Fibroblast of lung (primary cell): ENCODE results near the gene SALL3.

ENCODE experiments used
- CTCF ChIP-seq, 2 donors: IDR thresholded peaks in 1 of 2; conservative IDR thresholded peaks in 1 of 2; 1 replicate in 1 of 2; 2 replicates in 1 of 2; pipeline ENCODE4 v1.5.1; 2011 to 2012; ENCODE audit warnings: low read length in 2 of 2, control low read depth in 1 of 2, inconsistent platforms in 1 of 2, low read depth in 1 of 2, mild to moderate bottlenecking in 1 of 2
- EZH2 ChIP-seq: IDR thresholded peaks from 2 replicates; pipeline ENCODE4 v1.5.1; 2012; ENCODE audit warnings: low read length, control low read depth, mild to moderate bottlenecking; ENCODE audit errors: missing control alignments

- TF ChIP-seq CTCF (conservative IDR thresholded peaks at IDR 0.05 in 1 of 2, IDR thresholded peaks at IDR 0.05 in 1 of 2; ENCODE audit: low read depth in 1 of 2, low read length in 2 of 2) (no peak), EZH2 (no peak)
Measured at GRCh38 chr18:78948707-78949106, 30.9 kb upstream of the SALL3 start.
